ENCODE measurements around the gene RAB5IF. TPM values are rescaled to one million over a fixed set of nuclear protein-coding genes. Genes with fewer than 3 reads are reported as not detected.

Gene RAB5IF
- total and polyA plus RNA-seq, 9 of the 15 experiments (the other 6 are each of a cell fraction or from before 2014, with no cell fraction given), result 26.5 to 198 (median 134) TPM

DNA sequence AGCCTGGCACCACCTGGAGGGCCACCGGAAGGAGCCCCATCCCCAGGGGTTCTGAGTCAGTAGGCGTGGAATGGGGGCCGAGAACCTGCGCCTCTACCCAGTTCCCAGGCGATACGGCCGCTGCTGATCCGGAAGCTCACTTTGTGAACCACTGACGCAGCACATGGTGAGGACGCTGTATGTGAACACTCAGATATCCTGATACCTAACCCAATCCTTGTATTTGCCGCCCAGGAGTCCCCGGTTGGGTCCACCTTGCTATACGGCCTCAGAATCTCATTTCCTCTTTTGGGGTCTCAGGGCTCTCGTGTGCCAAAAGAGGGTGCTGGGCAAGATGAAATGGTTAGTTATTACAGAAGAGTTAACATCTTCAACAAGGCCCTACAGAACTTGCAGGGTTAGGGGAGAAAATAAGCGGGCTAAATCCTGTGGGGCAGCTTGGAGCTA lies 604 bp upstream of the RAB5IF start (continued):
- TF ChIP-seq, protein P1, sequence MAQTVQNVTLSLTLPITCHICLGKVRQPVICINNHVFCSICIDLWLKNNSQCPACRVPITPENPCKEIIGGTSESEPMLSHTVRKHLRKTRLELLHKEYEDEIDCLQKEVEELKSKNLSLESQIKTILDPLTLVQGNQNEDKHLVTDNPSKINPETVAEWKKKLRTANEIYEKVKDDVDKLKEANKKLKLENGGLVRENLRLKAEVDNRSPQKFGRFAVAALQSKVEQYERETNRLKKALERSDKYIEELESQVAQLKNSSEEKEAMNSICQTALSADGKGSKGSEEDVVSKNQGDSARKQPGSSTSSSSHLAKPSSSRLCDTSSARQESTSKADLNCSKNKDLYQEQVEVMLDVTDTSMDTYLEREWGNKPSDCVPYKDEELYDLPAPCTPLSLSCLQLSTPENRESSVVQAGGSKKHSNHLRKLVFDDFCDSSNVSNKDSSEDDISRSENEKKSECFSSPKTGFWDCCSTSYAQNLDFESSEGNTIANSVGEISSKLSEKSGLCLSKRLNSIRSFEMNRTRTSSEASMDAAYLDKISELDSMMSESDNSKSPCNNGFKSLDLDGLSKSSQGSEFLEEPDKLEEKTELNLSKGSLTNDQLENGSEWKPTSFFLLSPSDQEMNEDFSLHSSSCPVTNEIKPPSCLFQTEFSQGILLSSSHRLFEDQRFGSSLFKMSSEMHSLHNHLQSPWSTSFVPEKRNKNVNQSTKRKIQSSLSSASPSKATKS (CRISPR knock-in tag; IDR thresholded peaks at IDR 0.05), result no peak
- no peak for TF ChIP-seq ZNF174 (CRISPR knock-in tag; IDR thresholded peaks at IDR 0.05)
- TF ChIP-seq, protein P2, sequence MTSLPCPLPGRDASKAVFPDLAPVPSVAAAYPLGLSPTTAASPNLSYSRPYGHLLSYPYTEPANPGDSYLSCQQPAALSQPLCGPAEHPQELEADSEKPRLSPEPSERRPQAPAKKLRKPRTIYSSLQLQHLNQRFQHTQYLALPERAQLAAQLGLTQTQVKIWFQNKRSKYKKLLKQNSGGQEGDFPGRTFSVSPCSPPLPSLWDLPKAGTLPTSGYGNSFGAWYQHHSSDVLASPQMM (CRISPR knock-in tag; IDR thresholded peaks at IDR 0.05), result no peak
- TF ChIP-seq, protein P3, sequence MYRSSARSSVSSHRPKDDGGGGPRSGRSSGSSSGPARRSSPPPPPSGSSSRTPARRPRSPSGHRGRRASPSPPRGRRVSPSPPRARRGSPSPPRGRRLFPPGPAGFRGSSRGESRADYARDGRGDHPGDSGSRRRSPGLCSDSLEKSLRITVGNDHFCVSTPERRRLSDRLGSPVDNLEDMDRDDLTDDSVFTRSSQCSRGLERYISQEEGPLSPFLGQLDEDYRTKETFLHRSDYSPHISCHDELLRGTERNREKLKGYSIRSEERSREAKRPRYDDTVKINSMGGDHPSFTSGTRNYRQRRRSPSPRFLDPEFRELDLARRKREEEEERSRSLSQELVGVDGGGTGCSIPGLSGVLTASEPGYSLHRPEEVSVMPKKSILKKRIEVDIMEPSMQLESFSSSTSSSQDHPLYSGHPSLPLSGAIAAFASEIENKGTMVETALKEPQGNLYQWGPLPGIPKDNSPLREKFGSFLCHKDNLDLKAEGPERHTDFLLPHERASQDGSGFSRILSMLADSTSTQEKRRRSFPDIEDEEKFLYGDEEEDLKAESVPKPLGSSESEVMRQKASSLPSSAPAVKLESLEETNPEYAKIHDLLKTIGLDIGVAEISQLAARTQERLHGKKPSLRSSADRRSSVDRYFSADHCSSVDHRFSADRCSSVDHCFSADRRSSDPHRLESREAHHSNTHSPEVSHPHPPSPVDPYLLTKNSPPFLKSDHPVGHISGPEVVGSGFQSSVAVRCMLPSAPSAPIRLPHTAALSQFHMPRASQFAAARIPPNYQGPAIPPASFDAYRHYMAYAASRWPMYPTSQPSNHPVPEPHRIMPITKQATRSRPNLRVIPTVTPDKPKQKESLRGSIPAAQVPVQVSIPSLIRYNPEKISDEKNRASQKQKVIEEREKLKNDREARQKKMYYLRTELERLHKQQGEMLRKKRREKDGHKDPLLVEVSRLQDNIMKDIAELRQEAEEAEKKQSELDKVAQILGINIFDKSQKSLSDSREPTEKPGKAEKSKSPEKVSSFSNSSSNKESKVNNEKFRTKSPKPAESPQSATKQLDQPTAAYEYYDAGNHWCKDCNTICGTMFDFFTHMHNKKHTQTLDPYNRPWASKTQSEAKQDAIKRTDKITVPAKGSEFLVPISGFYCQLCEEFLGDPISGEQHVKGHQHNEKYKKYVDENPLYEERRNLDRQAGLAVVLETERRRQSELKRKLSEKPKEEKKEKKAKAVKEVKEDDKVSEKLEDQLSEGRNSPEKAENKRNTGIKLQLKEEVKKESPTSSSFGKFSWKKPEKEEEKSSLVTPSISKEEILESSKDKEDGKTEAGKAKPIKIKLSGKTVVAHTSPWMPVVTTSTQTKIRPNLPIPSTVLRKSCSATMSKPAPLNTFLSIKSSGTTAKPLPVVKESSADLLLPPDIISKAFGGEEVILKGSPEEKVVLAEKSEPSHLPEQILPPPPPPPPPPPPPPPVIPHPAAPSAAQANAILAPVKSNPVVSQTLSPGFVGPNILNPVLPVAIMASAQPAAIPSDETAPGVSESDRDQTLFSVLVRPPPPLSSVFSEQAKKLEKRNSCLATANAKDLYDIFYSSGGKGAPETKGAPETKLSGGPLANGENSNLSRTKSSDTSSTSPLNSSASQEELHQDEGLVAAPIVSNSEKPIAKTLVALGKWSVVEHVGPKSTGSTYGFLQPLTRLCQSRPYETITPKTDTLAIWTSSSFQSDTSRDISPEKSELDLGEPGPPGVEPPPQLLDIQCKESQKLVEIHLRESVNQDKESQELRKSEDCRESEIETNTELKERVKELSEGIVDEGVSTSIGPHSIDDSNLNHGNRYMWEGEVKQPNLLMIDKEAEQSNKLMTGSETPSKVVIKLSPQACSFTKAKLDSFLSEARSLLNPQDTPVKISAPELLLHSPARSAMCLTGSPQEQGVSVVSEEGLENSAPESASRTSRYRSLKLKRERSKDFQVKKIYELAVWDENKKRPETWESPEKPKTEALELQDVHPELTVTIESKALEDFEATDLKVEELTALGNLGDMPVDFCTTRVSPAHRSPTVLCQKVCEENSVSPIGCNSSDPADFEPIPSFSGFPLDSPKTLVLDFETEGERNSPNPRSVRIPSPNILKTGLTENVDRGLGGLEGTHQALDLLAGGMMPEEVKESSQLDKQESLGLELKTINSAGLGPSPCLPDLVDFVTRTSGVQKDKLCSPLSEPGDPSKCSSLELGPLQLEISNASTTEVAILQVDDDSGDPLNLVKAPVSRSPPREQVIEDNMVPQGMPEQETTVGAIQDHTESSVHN (IDR thresholded peaks at IDR 0.05; ENCODE audit: borderline replicate concordance in 1 of 2, low read depth in 1 of 2), result no peak
- TF ChIP-seq ZKSCAN8 (CRISPR knock-in tag; IDR thresholded peaks at IDR 0.05), result peak; percentile 63; the same call in 1 of the 2 replicates
- TF ChIP-seq, protein P4, sequence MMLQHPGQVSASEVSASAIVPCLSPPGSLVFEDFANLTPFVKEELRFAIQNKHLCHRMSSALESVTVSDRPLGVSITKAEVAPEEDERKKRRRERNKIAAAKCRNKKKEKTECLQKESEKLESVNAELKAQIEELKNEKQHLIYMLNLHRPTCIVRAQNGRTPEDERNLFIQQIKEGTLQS (IDR thresholded peaks at IDR 0.05), result no peak
- TF ChIP-seq, protein P4 (CRISPR knock-in tag; conservative IDR thresholded peaks at IDR 0.05), result no peak
- TF ChIP-seq SMARCE1 (IDR thresholded peaks at IDR 0.05), result peak; percentile 33; the same call in 1 of the 2 replicates
- TF ChIP-seq, protein P5, sequence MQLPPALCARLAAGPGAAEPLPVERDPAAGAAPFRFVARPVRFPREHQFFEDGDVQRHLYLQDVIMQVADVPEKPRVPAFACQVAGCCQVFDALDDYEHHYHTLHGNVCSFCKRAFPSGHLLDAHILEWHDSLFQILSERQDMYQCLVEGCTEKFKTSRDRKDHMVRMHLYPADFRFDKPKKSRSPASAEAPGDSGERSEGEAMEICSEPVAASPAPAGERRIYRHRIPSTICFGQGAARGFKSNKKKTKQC (CRISPR knock-in tag; IDR thresholded peaks at IDR 0.05), result peak; percentile 72; the same call in 1 of the 2 replicates
- TF ChIP-seq ARID2 (IDR thresholded peaks at IDR 0.05), result no peak
- no peak for TF ChIP-seq MYBL2 (IDR thresholded peaks at IDR 0.05; ENCODE audit: low read depth)
- no peak for TF ChIP-seq MYBL2 (CRISPR knock-in tag; IDR thresholded peaks at IDR 0.05; ENCODE audit: borderline replicate concordance)
- no peak for TF ChIP-seq ZNF551 (CRISPR knock-in tag; IDR thresholded peaks at IDR 0.05)

All from K562 (cell line).